Spleen (tissue), 7 donors: Measurements from ENCODE around the gene WDR86.

ENCODE experiments used
- CTCF ChIP-seq, 11 experiments: fragments of 200-600 bp in 7 of 11; fragments of 450-650 bp in 4 of 11; sonication (generic) in 4 of 11; IDR thresholded peaks in 8 of 11; conservative IDR thresholded peaks in 3 of 11; 1 replicate in 7 of 11; 2 replicates in 4 of 11; pipeline versions ENCODE4 v1.4.0 to v1.8.0; 2016 to 2021; ENCODE audit warnings: antibody characterized with exemption in 11 of 11, inconsistent platforms in 4 of 11, mild to moderate bottlenecking in 1 of 11
- POLR2A ChIP-seq, 3 donors: fragments of 450-650 bp; IDR thresholded peaks; one replicate each; pipeline ENCODE4 v1.5.1; 2017; ENCODE audit warnings: antibody characterized with exemption in 3 of 3, mild to moderate bottlenecking in 1 of 3
- POLR2AphosphoS5 ChIP-seq, 3 donors: sonication (generic); formaldehyde crosslinking; IDR thresholded peaks; one replicate each; pipeline ENCODE4 v1.5.1; 2017; ENCODE audit warnings: antibody characterized with exemption in 3 of 3
- donor health status: DM: no; HTN: no; CAD: no; lungs with moderate emphysema.
- donor health status: DM: no; HTN: no; CAD: no.
- donor health status: DM: no; HTN: no; CAD: no.

- TF ChIP-seq CTCF (IDR thresholded peaks at IDR 0.05 in 8 of 11, conservative IDR thresholded peaks at IDR 0.05 in 3 of 11): no peak
- TF ChIP-seq POLR2AphosphoS5 (IDR thresholded peaks at IDR 0.05): no peak
- TF ChIP-seq POLR2A (IDR thresholded peaks at IDR 0.05): no peak
These were observed 72.5 kb downstream of the WDR86 start for GRCh38 chr7:151337346-151337745.
